ENCODE measurements around the gene CEP78.
A peak's percentile ranks its signal among the peaks of the same experiment; 100 is the strongest.

CEP78 gene

DNA sequence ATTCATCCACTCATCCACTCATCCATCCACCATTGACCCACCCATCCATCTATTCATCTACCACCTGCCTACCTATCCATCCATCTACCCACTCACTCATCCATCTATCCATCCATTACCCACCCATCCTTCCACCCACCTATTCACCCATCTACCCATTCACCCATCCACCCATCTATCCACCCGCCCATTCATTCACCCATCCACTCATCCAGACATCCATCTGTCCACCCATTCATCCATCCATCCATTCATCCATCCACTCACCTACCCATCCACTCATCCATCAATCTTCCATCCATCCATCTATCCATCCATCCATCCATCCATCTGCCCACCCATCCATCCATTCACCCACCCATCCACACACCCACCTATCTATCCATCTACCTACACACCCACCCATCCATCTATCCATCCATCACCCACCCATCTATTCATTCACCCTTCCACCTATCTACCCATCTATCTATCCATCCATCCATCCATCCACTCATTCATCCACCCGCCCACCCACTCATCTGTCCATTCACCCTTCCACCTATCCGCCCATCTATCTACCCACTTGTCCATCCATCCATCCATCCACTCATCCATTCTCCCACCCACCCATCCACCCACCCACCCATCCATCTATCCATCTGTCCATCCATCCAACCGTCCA lies 84.3 kb downstream of the CEP78 start:
- DNase-seq (ENCODE audit: low read depth): no peak
- no peak overlapping the region for H3K4me3 ChIP-seq (ENCODE audit: low read depth, low read length)
- TF ChIP-seq, protein P1, sequence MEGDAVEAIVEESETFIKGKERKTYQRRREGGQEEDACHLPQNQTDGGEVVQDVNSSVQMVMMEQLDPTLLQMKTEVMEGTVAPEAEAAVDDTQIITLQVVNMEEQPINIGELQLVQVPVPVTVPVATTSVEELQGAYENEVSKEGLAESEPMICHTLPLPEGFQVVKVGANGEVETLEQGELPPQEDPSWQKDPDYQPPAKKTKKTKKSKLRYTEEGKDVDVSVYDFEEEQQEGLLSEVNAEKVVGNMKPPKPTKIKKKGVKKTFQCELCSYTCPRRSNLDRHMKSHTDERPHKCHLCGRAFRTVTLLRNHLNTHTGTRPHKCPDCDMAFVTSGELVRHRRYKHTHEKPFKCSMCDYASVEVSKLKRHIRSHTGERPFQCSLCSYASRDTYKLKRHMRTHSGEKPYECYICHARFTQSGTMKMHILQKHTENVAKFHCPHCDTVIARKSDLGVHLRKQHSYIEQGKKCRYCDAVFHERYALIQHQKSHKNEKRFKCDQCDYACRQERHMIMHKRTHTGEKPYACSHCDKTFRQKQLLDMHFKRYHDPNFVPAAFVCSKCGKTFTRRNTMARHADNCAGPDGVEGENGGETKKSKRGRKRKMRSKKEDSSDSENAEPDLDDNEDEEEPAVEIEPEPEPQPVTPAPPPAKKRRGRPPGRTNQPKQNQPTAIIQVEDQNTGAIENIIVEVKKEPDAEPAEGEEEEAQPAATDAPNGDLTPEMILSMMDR (IDR thresholded peaks at IDR 0.05; ENCODE audit: low read depth, low read length, missing control alignments): no peak
- in situ Hi-C loops (cut with HindIII; ENCODE audit: low sequenced_read_pairs): no loop called here

DNA sequence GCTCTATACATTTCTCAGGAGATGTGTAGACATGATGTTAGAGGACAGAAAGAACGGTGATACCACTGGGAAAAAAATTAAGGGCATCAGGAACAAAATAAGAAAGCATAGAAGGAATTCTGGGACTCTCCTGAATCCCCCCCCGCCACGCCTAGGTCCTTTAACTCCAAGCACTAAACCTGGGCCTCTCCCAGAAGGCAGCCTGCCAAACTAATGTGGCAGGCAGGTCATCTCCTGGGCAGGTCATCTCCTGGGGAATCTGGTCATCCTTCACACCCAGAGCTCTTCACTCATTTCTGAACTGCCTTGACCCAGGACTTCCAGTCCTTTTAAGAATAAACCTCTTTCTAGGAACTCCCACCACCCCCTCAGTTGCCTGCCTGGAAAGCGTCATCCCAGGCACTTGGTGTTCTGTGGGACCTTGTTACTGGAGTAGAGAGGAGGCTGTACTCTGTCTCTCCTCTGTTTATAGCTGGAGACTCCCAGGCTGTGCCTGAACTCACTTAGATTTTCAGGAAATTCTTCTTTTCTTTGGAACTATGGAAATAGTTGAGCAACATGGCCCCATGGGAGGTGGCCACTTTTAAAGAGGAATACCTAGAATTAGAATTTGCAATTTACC lies 85.1 kb downstream of the CEP78 start:
- TF ChIP-seq, protein P1 (IDR thresholded peaks at IDR 0.05; ENCODE audit: low read depth, low read length, missing control alignments): no peak
- no peak for DNase-seq (ENCODE audit: low read depth)
- in situ Hi-C loops (cut with HindIII; ENCODE audit: low sequenced_read_pairs): no loop called here
- H3K4me3 ChIP-seq (ENCODE audit: low read depth, low read length): no peak overlapping the region

DNA sequence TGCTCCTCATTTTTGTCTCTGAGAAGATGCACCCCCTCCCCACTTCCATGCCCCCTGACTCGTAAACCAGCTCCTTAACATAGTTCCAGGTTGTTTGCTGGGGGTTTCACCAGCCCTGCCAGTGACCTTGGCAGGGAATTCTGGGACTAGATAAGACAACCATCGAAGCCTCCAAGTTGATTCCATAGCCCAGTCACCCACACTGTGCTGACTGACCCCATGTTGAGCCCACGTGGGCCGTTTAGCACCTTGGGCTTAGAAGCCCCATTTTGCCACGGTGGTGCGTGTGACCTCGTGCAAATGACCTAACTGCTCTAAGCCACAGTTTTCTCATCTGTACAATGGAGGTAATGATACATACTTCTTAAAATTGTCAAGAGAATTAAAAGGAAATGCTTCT lies 85.6 kb downstream of the CEP78 start:
- DNase-seq (ENCODE audit: low read depth): no peak
- H3K4me3 ChIP-seq (ENCODE audit: low read depth, low read length): no peak overlapping the region
- TF ChIP-seq, protein P1 (IDR thresholded peaks at IDR 0.05; ENCODE audit: low read depth, low read length, missing control alignments): no peak
- in situ Hi-C loops (cut with HindIII; ENCODE audit: low sequenced_read_pairs): no loop called here

DNA sequence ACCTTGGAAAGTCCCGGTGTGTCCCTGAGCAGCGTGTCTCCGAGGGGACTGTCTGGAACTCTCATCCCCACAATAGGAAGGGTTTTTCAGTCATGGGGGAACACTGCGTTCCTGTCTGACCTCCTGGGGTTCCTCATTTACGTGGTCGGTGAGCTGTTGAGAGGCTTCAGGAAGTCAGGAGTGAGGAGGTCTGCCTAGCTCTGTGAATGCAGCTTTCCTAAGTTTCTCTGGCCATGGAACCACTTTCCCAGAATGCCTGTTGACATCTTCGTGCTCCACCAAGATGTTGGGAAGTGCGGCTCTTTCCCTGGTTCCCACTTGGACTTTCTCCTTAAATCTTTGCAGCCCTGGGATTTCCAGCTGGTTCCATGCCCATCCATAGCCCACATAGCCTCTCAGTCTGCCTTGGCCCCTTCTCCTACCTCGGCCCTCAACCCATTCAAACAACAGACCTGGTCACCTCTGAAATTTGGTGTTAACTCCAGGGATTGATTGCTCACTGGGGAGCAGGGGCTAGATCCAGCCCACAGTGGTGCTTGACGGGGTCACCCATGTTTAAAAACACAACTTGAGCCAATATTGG lies 88.3 kb downstream of the CEP78 start:
- in situ Hi-C loops (cut with HindIII; ENCODE audit: low sequenced_read_pairs): no loop called here

DNA sequence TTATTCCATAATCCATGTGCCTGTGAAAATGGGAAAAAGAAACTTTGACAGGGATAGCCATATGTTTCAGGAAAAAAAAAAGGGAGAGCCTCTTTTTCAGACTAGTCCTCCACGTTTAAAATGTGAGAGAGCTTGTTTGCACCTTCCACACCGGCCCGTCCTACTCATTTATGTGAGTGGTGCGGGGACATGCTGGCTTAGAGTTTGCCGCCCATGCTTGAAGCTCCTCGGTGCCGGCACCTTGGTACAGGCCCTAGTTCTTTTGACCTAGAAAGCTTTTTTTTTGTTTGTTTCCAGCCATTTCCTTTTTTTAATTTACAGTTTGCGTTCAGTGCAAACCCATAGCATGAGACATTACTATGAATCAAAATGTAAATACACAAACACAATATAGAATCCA lies 88.8 kb downstream of the CEP78 start:
- no peak overlapping the region for H3K4me3 ChIP-seq (ENCODE audit: low read depth, low read length)
- no peak for DNase-seq (ENCODE audit: low read depth)
- TF ChIP-seq, protein P1 (IDR thresholded peaks at IDR 0.05; ENCODE audit: low read depth, low read length, missing control alignments): no peak
- in situ Hi-C loops (cut with HindIII; ENCODE audit: low sequenced_read_pairs): no loop called here

More for the DNA sequence above, 88.3 kb downstream of the CEP78 start:
- no peak for DNase-seq (ENCODE audit: low read depth)
- no peak overlapping the region for H3K4me3 ChIP-seq (ENCODE audit: low read depth, low read length)
- TF ChIP-seq, protein P1 (IDR thresholded peaks at IDR 0.05; ENCODE audit: low read depth, low read length, missing control alignments): no peak

DNA sequence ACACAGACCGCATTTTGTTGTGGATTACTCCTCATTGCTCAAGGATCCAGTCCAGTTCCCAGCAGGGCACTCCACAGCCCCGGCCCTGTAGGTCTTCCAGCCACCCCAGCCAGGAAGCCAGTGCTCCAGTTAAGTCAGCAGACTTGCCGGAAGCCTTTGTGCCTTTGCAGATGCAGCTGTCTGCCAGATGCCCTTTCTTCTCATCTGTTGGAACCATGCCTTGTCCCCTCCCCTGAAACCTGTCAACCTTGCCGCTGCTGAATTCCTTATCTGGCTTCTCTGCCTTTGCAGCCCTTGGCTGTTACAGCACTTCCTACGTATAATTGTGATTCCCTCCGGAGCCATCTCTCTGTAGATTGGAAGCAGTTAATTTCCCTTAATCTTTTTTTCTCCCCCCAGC lies 89.5 kb downstream of the CEP78 start:
- TF ChIP-seq, protein P1 (IDR thresholded peaks at IDR 0.05; ENCODE audit: low read depth, low read length, missing control alignments): no peak
- DNase-seq (ENCODE audit: low read depth): peak; percentile 53
- in situ Hi-C loops (cut with HindIII; ENCODE audit: low sequenced_read_pairs): no loop called here
- H3K4me3 ChIP-seq (ENCODE audit: low read depth, low read length): peak overlapping the region; percentile 14

All from astrocyte of the cerebellum (primary cell).